HepG2 (cell line): ENCODE data around the gene ARHGAP9. TPM values are rescaled to one million over a fixed set of nuclear protein-coding genes. Genes with fewer than 3 reads are reported as not detected.

Experiments
- CBX5 ChIP-seq: sonication (generic); formaldehyde crosslinking; IDR thresholded peaks from 2 replicates; pipeline ENCODE4 v1.4.0; 2020; ENCODE audit warnings: missing genetic modification reagents, borderline replicate concordance
- DNMT1 ChIP-seq: sonication (generic); formaldehyde crosslinking; IDR thresholded peaks from 2 replicates; pipeline ENCODE4 v1.5.1; 2020; ENCODE audit warnings: mild to moderate bottlenecking, missing genetic modification reagents
- GZF1 ChIP-seq: sonication (generic); formaldehyde crosslinking; IDR thresholded peaks from 2 replicates; pipeline ENCODE4 v1.5.1; 2020; ENCODE audit warnings: mild to moderate bottlenecking, missing genetic modification reagents
- MTF2 ChIP-seq: sonication (generic); formaldehyde crosslinking; IDR thresholded peaks from 2 replicates; pipeline ENCODE4 v1.5.0; 2020; ENCODE audit warnings: missing genetic modification reagents, borderline replicate concordance
- NONO ChIP-seq, 2 experiments: fragments of 450-650 bp in 1 of 2; sonication (generic) in 1 of 2; formaldehyde crosslinking in 1 of 2; IDR thresholded peaks in 1 of 2; conservative IDR thresholded peaks in 1 of 2; 2 replicates each; pipeline versions ENCODE4 v1.6.1 to v1.8.0; 2017 to 2022; ENCODE audit warnings: mild to moderate bottlenecking in 1 of 2, missing genetic modification reagents in 1 of 2, moderate library complexity in 1 of 2
- SP2 ChIP-seq: sonication (generic); formaldehyde crosslinking; IDR thresholded peaks from 2 replicates; pipeline ENCODE4 v1.5.1; 2020; ENCODE audit warnings: mild to moderate bottlenecking, missing genetic modification reagents
- ZNF18 ChIP-seq: sonication (generic); formaldehyde crosslinking; IDR thresholded peaks from 2 replicates; pipeline ENCODE4 v1.8.0; 2022; ENCODE audit warnings: mild to moderate bottlenecking, missing genetic modification reagents; ENCODE audit not compliant: insufficient replicate concordance
- ZNF296 ChIP-seq: sonication (generic); formaldehyde crosslinking; conservative IDR thresholded peaks from 2 replicates; pipeline ENCODE4 v1.5.0; 2020; ENCODE audit warnings: mild to moderate bottlenecking, missing genetic modification reagents
- ZNF33A ChIP-seq: sonication (generic); formaldehyde crosslinking; IDR thresholded peaks from 2 replicates; pipeline ENCODE4 v1.5.1; 2020; ENCODE audit warnings: missing genetic modification reagents, mild to moderate bottlenecking, moderate library complexity, borderline replicate concordance
- ZNF432 ChIP-seq: sonication (generic); formaldehyde crosslinking; IDR thresholded peaks from 2 replicates; pipeline ENCODE4 v1.5.0; 2020; ENCODE audit warnings: missing genetic modification reagents, mild to moderate bottlenecking, borderline replicate concordance
- ZNF552 ChIP-seq: sonication (generic); formaldehyde crosslinking; IDR thresholded peaks from 2 replicates; pipeline ENCODE4 v1.9.0; 2022; ENCODE audit warnings: missing genetic modification reagents, mild to moderate bottlenecking, borderline replicate concordance
- ZSCAN29 ChIP-seq: sonication (generic); formaldehyde crosslinking; conservative IDR thresholded peaks from 2 replicates; pipeline ENCODE4 v1.4.0; 2020; ENCODE audit warnings: mild to moderate bottlenecking, missing genetic modification reagents
- ZXDC ChIP-seq: sonication (generic); formaldehyde crosslinking; IDR thresholded peaks from 2 replicates; pipeline ENCODE4 v1.5.0; 2020; ENCODE audit warnings: mild to moderate bottlenecking, missing genetic modification reagents
- polyA plus RNA-seq, 8 experiments: library from polyadenylated mRNA; depleted of rRNA in 3 of 8; stranded (reverse) in 7 of 8; unstranded in 1 of 8; fragments of >200 nt; fragmentation: Illumina TruSeq in 4 of 8; extraction: Trizol in 4 of 8; gene quantifications; 2 replicates each; pipeline versions ENCODE4 v1.2.1 to v1.2.3, GENCODE V29; 2011 to 2016; ENCODE audit warnings: low read depth in 4 of 8, missing spikeins in 1 of 8, mixed read lengths in 1 of 8; ENCODE audit not compliant: insufficient read depth in 1 of 8
- total RNA-seq, 5 experiments: library from RNA; depleted of rRNA; stranded (reverse); fragments of >200 nt; fragmentation: Illumina TruSeq; extraction: Trizol; gene quantifications; 2 replicates each; pipeline ENCODE4 v1.2.3, GENCODE V29; 2016; ENCODE audit warnings: low read depth in 1 of 5
- TF ChIP-seq, protein P1 (sequence below): sonication (generic); formaldehyde crosslinking; IDR thresholded peaks from 2 replicates; pipeline ENCODE4 v1.5.0; 2020; ENCODE audit warnings: mild to moderate bottlenecking, missing genetic modification reagents
- TF ChIP-seq, protein P2 (sequence below): sonication (generic); formaldehyde crosslinking; IDR thresholded peaks from 2 replicates; pipeline ENCODE4 v1.5.1; 2020; ENCODE audit warnings: missing genetic modification reagents, mild to moderate bottlenecking, borderline replicate concordance
- TF ChIP-seq, protein P3 (sequence below): sonication (generic); formaldehyde crosslinking; IDR thresholded peaks from 2 replicates; pipeline ENCODE4 v1.5.1; 2020; ENCODE audit warnings: missing genetic modification reagents, mild to moderate bottlenecking, borderline replicate concordance
- TF ChIP-seq, protein P4 (sequence below): sonication (generic); formaldehyde crosslinking; IDR thresholded peaks from 2 replicates; pipeline ENCODE4 v1.5.0; 2020; ENCODE audit warnings: mild to moderate bottlenecking, missing genetic modification reagents, moderate library complexity

Gene ARHGAP9
- total and polyA plus RNA-seq, 2 of the 13 experiments (the other 11 are each of a cell fraction or from before 2014, with no cell fraction given): 0.18 to 1.2 TPM

DNA sequence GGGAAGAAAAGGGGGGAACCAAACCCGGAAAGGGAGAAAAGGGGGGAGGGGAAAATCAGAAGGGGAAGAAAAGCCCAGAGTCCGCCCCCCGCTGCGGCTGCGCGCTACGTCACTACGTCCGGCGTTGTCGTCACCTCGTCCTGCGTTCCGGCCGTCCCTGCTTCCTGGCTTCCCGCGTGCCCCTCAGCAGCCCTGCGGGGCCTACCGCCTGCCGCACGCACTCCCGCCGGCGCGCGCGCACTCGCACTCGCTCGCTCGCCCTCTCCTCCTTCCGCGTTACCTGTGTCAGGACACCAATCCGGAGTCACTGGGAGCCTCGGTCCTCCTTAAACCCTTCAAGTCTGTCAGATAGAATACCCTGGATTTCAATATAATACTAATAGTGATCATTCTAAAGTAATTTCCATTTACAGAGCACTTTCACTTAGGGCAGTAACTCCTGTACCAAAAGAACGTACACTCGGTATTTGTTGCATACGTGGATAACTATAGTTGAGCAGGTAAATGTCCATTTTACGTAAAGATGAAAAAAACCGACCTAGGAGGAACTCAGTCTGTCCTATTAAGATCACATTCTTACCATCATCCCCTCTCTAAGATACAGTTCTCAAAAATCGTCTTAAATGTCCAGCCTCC is 48.6 kb downstream of the ARHGAP9 start, which contains the start of gene R3HDM2 (continued):
- no peak for TF ChIP-seq ZXDC (CRISPR knock-in tag)
- no peak for TF ChIP-seq NONO (IDR thresholded peaks at IDR 0.05)
- peak; percentile 67; the same call in 1 of the 2 replicates for TF ChIP-seq NONO (CRISPR knock-in tag; conservative IDR thresholded peaks at IDR 0.05)
- TF ChIP-seq ZNF18 (CRISPR knock-in tag): no peak
- no peak for TF ChIP-seq ZNF296 (CRISPR knock-in tag)
- TF ChIP-seq CBX5 (CRISPR knock-in tag): peak; percentile 39; the same call in 1 of the 2 replicates
- TF ChIP-seq MTF2: no peak
- TF ChIP-seq, protein P1, sequence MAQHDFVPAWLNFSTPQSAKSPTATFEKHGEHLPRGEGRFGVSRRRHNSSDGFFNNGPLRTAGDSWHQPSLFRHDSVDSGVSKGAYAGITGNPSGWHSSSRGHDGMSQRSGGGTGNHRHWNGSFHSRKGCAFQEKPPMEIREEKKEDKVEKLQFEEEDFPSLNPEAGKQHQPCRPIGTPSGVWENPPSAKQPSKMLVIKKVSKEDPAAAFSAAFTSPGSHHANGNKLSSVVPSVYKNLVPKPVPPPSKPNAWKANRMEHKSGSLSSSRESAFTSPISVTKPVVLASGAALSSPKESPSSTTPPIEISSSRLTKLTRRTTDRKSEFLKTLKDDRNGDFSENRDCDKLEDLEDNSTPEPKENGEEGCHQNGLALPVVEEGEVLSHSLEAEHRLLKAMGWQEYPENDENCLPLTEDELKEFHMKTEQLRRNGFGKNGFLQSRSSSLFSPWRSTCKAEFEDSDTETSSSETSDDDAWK (CRISPR knock-in tag): no peak
- TF ChIP-seq, protein P2, sequence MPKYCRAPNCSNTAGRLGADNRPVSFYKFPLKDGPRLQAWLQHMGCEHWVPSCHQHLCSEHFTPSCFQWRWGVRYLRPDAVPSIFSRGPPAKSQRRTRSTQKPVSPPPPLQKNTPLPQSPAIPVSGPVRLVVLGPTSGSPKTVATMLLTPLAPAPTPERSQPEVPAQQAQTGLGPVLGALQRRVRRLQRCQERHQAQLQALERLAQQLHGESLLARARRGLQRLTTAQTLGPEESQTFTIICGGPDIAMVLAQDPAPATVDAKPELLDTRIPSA: no peak
- TF ChIP-seq, protein P3, sequence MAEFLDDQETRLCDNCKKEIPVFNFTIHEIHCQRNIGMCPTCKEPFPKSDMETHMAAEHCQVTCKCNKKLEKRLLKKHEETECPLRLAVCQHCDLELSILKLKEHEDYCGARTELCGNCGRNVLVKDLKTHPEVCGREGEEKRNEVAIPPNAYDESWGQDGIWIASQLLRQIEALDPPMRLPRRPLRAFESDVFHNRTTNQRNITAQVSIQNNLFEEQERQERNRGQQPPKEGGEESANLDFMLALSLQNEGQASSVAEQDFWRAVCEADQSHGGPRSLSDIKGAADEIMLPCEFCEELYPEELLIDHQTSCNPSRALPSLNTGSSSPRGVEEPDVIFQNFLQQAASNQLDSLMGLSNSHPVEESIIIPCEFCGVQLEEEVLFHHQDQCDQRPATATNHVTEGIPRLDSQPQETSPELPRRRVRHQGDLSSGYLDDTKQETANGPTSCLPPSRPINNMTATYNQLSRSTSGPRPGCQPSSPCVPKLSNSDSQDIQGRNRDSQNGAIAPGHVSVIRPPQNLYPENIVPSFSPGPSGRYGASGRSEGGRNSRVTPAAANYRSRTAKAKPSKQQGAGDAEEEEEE: no peak
- TF ChIP-seq GZF1 (CRISPR knock-in tag): peak; percentile 65; the same call in 1 of the 2 replicates
- TF ChIP-seq ZNF33A (CRISPR knock-in tag): no peak
- TF ChIP-seq SP2 (CRISPR knock-in tag): 0 out of 2 replicates have a peak, but pooled peaks have one; percentile 29
- no peak for TF ChIP-seq ZNF432 (CRISPR knock-in tag)
- TF ChIP-seq, protein P4, sequence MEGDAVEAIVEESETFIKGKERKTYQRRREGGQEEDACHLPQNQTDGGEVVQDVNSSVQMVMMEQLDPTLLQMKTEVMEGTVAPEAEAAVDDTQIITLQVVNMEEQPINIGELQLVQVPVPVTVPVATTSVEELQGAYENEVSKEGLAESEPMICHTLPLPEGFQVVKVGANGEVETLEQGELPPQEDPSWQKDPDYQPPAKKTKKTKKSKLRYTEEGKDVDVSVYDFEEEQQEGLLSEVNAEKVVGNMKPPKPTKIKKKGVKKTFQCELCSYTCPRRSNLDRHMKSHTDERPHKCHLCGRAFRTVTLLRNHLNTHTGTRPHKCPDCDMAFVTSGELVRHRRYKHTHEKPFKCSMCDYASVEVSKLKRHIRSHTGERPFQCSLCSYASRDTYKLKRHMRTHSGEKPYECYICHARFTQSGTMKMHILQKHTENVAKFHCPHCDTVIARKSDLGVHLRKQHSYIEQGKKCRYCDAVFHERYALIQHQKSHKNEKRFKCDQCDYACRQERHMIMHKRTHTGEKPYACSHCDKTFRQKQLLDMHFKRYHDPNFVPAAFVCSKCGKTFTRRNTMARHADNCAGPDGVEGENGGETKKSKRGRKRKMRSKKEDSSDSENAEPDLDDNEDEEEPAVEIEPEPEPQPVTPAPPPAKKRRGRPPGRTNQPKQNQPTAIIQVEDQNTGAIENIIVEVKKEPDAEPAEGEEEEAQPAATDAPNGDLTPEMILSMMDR: peak; percentile 10; the same call in 1 of the 2 replicates
- 0 out of 2 replicates have a peak, but pooled peaks have one; percentile 23 for TF ChIP-seq ZSCAN29 (CRISPR knock-in tag)
- TF ChIP-seq ZNF552 (CRISPR knock-in tag): 0 out of 2 replicates have a peak, but pooled peaks have one; percentile 60
- TF ChIP-seq DNMT1 (CRISPR knock-in tag): peak; percentile 72; the same call in 1 of the 2 replicates
